NOMO-1 treated with DMSO at 0.1 percent for 48 hours (cell line): ENCODE measurements around the gene ZNF621.
"Not testable (repeated sequence)": the region's sequence is repeated elsewhere in the genome, so short reads cannot be mapped to it uniquely, and the experiment has no call there.

Experiments
- DNase-seq: peaks from one replicate; lab custom pipeline; 2025; ENCODE audit not compliant: unreplicated experiment; lab: John Stamatoyannopoulos, UW

ZNF621 gene

GRCh38 chr3:40534283-40534682 lies 9.5 kb downstream of the ZNF621 start:
- DNase-seq: no peak

- DNase-seq: no peak
These were observed 22.1 kb downstream of the ZNF621 start for GRCh38 chr3:40546816-40547215.

- DNase-seq: no peak
These were observed 25.4 kb downstream of the ZNF621 start for GRCh38 chr3:40550167-40550566.

- no peak for DNase-seq
These were observed 32.9 kb downstream of the ZNF621 start for GRCh38 chr3:40557575-40558161.

- DNase-seq: not testable (repeated sequence)
These were observed 37.7 kb downstream of the ZNF621 start for GRCh38 chr3:40562482-40562881.

GRCh38 chr3:40565629-40566028 lies 40.9 kb downstream of the ZNF621 start:
- DNase-seq: not testable (repeated sequence)

- no peak for DNase-seq
These were observed 41.9 kb downstream of the ZNF621 start for GRCh38 chr3:40566694-40567093.

- no peak for DNase-seq
These were observed 47.8 kb downstream of the ZNF621 start for GRCh38 chr3:40572588-40572987.

- DNase-seq: no peak
These were observed 49.3 kb downstream of the ZNF621 start for GRCh38 chr3:40574050-40574449.

- DNase-seq: no peak
These were observed 49.9 kb downstream of the ZNF621 start for GRCh38 chr3:40574661-40575060.

GRCh38 chr3:40576396-40576795 lies 51.6 kb downstream of the ZNF621 start:
- no peak for DNase-seq

GRCh38 chr3:40580494-40581091 lies 55.8 kb downstream of the ZNF621 start:
- DNase-seq: peak; percentile 34

- DNase-seq: no peak
These were observed 56.4 kb downstream of the ZNF621 start for GRCh38 chr3:40581166-40581565.

GRCh38 chr3:40582401-40583027 lies 57.8 kb downstream of the ZNF621 start:
- DNase-seq: no peak

- no peak for DNase-seq
These were observed 58.9 kb downstream of the ZNF621 start for GRCh38 chr3:40583691-40584090.

- DNase-seq: peak; percentile 60
These were observed 59.9 kb downstream of the ZNF621 start for GRCh38 chr3:40584625-40585189.

- DNase-seq: no peak
These were observed 60.7 kb downstream of the ZNF621 start for GRCh38 chr3:40585381-40586016.

GRCh38 chr3:40586901-40587300 lies 62.1 kb downstream of the ZNF621 start:
- DNase-seq: no peak

- no peak for DNase-seq
These were observed 63.6 kb downstream of the ZNF621 start for GRCh38 chr3:40588406-40588805.
